NCI-H2081 treated with DMSO at 0.1 percent for 48 hours (cell line): ENCODE results near the gene ANGPT4.

ENCODE experiments used
- DNase-seq: peaks from one replicate; lab custom pipeline; 2025; lab: John Stamatoyannopoulos, UW

The ANGPT4 gene

DNA sequence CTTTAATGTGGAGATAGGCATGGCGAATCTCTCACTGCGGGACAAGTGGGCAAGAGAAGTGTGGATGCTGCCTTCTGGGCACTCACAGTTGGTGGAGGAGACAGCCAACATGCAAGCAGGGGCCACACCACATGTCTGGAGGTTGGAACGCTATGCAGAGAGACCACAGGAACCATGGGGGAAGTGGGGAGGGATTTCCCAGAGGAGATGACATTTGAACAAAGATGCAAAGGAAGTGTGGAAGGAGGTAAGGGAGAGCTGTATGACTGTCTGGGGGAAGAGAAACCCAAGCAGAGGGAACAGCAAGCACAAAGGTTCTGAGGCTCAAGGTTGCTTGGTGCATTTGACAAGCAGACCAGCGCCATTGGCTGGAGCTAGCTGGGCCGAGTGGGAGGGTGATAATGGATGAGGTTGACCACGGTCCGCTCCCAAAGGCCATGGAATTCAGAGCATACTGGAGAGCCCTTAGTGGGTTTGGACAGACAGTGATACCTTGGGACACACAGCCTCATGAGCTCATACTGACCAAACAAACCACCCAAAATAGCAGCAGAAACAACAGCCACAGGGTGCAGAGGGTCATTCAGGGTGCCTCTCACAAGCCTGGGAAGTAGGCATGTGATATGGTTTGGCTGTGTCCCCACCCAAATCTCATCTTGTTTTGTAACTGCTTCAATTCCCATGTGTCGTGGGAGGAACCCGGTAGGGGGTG, 90.3 kb downstream of the ANGPT4 start:
- no peak for DNase-seq

DNA sequence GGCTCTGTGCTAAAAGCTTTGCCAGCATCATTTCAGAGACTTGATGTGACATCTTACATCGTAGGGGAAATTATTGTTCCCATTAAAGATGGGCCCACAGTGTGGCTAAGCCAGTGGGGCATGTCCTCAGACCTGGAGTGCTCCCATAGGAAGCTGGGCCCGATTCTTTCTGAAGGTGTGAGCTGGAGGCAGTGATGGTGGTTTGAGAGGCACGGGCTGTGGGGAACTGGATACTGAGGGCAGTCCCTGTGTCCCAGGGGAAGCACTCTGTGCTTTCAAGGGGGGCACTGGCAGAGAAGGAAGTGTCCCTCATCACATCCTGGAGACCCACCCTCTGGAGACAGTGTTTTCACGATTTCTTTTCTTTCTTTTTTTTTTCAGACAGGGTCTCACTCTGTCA, 91.2 kb downstream of the ANGPT4 start:
- DNase-seq: no peak

DNA sequence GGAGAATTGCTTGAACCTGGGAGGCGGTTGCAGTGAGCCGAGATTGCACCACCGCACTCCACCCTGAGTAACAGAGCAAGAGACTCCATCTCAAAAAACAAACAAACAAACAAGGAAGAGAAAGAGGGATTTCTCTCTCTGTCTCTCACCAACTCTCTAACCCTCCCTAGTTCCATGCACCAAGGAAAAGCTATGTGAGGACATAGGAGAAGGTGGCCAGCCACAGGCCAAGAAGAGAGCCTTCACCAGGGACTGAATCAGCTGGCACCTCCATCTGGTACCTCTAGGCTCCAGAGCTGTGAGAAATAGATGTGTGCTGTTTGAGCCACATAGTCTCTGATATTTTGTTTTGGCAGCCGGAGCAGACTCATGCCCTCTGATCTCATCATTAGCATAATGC, 91.6 kb downstream of the ANGPT4 start:
- DNase-seq: no peak

DNA sequence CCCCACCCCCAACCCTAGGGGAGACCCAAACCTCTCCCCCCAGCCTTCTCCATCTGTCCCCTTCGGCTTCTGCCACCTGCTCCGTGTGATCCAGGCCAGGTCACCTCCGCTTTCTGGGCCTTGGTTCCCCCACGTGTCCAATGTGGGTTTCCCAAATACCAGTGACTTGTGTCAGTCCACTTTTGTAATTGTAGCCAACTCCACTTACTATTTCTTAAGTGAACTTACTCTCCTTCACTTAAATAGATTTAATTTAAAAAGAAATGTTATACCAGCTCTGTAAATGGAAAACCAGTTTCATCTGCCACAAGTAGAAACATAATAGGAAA, 92.6 kb downstream of the ANGPT4 start:
- DNase-seq: no peak

DNA sequence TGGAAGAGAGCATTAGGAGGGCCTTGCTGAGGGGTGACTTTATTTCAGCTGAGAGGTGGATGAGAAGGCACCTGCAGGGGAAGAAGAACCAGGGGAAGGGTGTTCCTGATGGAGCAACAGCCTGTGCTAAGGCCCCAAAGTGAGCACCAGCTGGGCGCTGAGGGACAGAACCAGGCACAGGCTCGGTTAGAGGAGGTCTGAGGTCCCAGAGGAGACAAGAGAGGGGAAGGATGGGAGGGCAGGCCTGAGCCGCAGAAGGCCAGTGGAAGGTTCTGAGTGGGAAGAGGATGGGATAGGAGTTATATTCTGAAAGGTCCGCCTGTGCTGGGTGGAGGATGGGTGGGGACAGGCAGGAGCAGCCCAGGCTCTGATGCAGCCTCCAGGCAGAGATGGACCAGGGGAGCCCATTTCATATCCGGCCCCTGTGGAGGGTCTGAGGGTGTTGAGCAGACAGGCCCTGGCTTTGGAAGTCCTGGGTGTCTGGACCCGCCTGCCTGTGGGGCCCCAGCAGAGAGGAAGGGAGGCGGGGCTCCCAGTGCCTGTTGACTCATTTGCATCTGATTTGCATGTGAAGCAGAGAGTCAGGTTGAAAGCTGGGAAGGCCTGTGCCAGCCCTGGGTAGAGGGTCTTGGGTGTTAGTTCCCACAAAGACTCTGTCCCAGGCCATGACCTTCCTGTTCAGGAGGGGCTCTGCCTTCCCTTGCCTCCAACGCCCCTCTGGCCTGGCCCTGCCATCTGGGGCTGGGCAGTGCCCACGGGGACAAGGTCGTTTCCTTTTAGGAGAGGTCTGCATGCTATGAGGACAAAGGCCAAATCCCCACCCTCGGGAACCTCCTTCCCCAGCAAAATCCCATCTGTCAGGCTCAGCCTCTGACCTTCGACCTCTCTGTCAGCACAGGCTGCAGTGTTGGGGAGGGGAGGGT, 93.2 kb downstream of the ANGPT4 start:
- DNase-seq: no peak

DNA sequence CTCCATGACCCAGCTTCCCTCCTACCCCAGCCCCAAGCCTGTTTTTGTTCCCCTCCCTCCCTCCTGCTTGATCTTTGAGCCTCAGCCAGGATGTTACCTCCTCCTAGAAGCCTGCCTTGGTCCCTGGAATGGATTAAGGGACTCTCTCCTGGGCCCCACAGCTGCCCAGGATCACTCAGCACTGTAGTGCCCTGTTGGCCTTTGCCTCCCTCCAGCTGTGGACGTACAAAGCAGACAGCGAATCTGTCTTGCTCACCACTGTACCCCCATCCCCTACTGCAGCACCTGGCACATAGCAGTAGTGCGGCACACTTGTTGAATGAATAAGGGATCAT, 94.4 kb downstream of the ANGPT4 start:
- DNase-seq: no peak

DNA sequence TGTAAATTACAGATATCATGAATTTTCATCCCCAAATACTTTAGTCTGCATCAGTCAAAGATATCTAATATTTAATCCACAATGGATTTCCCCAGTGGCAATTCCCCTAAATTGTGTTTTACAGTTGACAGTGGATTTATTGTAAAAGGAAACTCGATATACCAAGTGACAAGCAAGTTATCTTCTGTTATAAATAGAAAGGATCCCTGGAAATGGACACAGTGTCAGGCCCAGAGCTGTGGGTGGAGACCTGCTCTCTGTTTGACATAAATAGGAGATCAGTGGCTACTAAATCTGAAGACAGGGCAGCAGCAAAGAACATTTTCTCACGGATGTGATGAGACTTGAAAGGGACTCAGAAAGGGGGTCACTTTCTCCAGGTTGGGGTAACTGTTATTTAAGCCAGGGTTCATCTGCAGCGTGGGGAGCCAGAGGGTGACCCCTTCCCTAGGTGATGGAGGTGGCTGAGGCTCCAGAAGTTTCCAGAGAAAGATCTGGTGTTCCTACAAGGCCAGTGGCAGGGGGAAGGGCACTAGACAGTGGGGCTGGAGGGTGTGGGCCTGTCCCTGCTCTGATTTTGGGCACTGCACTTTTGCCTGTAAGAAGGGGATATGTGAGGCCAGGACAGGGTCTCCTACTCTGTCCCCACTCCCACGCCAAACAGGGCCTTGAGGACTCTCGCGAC, 94.9 kb downstream of the ANGPT4 start:
- no peak for DNase-seq

DNA sequence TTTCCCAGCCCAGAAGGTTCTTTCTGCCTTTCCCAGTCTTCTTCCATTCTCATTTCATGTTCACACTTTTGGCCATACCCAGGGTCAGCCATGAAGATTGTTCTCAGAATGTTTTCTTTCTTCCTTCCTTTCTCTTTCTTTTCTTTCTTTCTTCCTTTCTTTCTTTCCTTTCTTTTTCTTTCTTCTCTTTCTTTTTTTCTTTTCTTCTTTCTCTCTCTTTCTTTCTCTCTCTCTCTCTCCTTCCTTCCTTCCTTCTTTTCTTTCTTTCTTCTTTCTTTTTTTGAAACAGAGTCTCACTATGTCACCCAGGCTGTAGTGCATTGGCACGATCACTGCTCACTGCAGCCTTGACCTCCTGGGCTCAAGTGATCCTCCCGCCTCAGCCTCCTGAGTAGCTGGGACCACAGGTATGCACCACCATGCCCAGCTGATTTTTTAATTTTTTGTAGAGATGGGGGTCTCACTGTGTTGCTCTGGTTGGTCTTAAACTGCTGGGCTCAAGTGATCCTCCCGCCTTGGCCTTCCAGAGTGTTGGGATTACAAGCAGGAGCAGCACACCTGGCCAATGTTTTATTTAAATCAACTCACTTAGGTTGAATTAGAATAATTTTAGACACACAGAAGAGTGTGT, 95.7 kb downstream of the ANGPT4 start:
- DNase-seq: no peak
